ENCODE measurements around the gene PIP4K2A.
"Not testable (repeated sequence)": the region's sequence is repeated elsewhere in the genome, so short reads cannot be mapped to it uniquely, and the experiment has no call there.

PIP4K2A gene

GRCh38 chr10:22692119-22692518, 22.3 kb downstream of the PIP4K2A start:
- not testable (repeated sequence) for DNase-seq

GRCh38 chr10:22690614-22691431, 23.6 kb downstream of the PIP4K2A start:
- no peak for DNase-seq

- no peak for DNase-seq
These were observed 24.2 kb downstream of the PIP4K2A start for GRCh38 chr10:22690158-22690557.

GRCh38 chr10:22686347-22686746, 28.0 kb downstream of the PIP4K2A start:
- DNase-seq, result no peak

- DNase-seq, result no peak
These were observed 28.5 kb downstream of the PIP4K2A start for GRCh38 chr10:22685926-22686325.

- no peak for DNase-seq
These were observed 29.7 kb downstream of the PIP4K2A start for GRCh38 chr10:22684699-22685098.

GRCh38 chr10:22683140-22683389, 31.3 kb downstream of the PIP4K2A start:
- no peak for DNase-seq

- DNase-seq, result peak; percentile 23 to 85 (median 58)
These were observed 31.9 kb downstream of the PIP4K2A start for GRCh38 chr10:22682237-22683139.

GRCh38 chr10:22681783-22682183, 32.6 kb downstream of the PIP4K2A start:
- DNase-seq, result peak in 2 of 6 experiments; percentile 17 to 27

- DNase-seq, result no peak
These were observed 33.1 kb downstream of the PIP4K2A start for GRCh38 chr10:22681301-22681700.

- DNase-seq, result peak in 3 of 6 experiments; percentile 23 to 32 (median 31)
These were observed 34.8 kb downstream of the PIP4K2A start for GRCh38 chr10:22679608-22680007.

- no peak for DNase-seq
These were observed 37.0 kb downstream of the PIP4K2A start for GRCh38 chr10:22677333-22677732.

- no peak for DNase-seq
These were observed 37.9 kb downstream of the PIP4K2A start for GRCh38 chr10:22676435-22676834.

GRCh38 chr10:22674573-22674930, 39.8 kb downstream of the PIP4K2A start:
- no peak for DNase-seq

GRCh38 chr10:22673785-22674572, 40.4 kb downstream of the PIP4K2A start:
- no peak for DNase-seq

GRCh38 chr10:22673091-22673392, 41.3 kb downstream of the PIP4K2A start:
- DNase-seq, result no peak

- no peak for DNase-seq
These were observed 41.9 kb downstream of the PIP4K2A start for GRCh38 chr10:22672319-22673090.

GRCh38 chr10:22670788-22671187, 43.6 kb downstream of the PIP4K2A start:
- no peak for DNase-seq

GRCh38 chr10:22669163-22669711, 45.1 kb downstream of the PIP4K2A start:
- no peak for DNase-seq

GRCh38 chr10:22667093-22667480, 47.3 kb downstream of the PIP4K2A start:
- peak in 3 of 6 experiments; percentile 44 to 75 (median 63) for DNase-seq

GRCh38 chr10:22666287-22667092, 47.9 kb downstream of the PIP4K2A start:
- DNase-seq, result peak; percentile 17 to 86 (median 76)
